PC-9 (cell line): ENCODE measurements around the gene CADPS2.

Experiments
- EZH2 ChIP-seq: fragments of 200-600 bp; sonication (generic); IDR thresholded peaks from 2 replicates; pipeline ENCODE4 v1.8.0; 2017; ENCODE audit warnings: antibody characterized with exemption, low read depth
- TF ChIP-seq, protein P1 (sequence below): fragments of 200-600 bp; sonication (generic); conservative IDR thresholded peaks from 2 replicates; pipeline ENCODE4 v1.6.1; 2017; ENCODE audit warnings: mixed run types, antibody characterized with exemption, mild to moderate bottlenecking, moderate library complexity

DNA sequence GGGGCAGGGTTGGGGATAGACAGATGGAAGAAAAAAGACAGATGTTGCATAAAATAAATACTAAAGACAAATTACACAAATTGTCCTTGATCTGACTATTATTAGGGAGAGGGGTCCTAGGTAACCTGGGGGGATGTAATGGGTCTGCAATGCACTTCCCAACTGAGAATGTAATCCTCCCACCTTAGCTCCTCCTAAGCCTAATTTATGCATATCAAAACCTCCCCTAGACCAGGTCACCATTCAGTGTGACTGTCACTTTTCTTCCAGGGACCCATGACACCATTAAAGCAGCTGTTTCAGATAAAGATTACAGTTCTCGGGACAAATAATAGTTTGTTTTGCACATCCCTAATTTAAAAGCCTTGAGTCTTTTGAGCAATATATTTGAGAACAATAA lies 447.8 kb downstream of the CADPS2 start:
- TF ChIP-seq, protein P1, sequence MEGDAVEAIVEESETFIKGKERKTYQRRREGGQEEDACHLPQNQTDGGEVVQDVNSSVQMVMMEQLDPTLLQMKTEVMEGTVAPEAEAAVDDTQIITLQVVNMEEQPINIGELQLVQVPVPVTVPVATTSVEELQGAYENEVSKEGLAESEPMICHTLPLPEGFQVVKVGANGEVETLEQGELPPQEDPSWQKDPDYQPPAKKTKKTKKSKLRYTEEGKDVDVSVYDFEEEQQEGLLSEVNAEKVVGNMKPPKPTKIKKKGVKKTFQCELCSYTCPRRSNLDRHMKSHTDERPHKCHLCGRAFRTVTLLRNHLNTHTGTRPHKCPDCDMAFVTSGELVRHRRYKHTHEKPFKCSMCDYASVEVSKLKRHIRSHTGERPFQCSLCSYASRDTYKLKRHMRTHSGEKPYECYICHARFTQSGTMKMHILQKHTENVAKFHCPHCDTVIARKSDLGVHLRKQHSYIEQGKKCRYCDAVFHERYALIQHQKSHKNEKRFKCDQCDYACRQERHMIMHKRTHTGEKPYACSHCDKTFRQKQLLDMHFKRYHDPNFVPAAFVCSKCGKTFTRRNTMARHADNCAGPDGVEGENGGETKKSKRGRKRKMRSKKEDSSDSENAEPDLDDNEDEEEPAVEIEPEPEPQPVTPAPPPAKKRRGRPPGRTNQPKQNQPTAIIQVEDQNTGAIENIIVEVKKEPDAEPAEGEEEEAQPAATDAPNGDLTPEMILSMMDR, result no peak
- no peak for TF ChIP-seq EZH2
